Measurements from ENCODE around the gene CAMK2D.

DNA sequence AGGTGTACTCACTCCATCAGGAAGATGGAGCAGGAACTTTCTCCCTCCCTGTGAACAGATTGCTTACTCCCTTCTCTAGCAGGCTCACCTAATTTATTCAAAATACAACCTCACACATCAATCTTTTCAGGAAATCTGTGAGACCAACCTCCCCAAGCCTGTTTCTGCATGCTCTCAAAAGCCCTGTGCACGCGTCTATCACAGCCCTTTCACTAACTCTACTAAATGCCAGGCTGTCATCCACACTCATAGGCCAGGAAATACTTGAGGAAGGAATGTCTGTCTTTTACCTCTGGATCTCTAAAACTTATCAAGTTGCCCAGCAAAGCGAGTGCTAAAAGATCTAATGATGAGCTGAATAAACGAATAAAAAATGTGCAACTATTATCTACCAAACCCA is 11.2 kb downstream of the CAMK2D start:
- TF ChIP-seq, protein P1, sequence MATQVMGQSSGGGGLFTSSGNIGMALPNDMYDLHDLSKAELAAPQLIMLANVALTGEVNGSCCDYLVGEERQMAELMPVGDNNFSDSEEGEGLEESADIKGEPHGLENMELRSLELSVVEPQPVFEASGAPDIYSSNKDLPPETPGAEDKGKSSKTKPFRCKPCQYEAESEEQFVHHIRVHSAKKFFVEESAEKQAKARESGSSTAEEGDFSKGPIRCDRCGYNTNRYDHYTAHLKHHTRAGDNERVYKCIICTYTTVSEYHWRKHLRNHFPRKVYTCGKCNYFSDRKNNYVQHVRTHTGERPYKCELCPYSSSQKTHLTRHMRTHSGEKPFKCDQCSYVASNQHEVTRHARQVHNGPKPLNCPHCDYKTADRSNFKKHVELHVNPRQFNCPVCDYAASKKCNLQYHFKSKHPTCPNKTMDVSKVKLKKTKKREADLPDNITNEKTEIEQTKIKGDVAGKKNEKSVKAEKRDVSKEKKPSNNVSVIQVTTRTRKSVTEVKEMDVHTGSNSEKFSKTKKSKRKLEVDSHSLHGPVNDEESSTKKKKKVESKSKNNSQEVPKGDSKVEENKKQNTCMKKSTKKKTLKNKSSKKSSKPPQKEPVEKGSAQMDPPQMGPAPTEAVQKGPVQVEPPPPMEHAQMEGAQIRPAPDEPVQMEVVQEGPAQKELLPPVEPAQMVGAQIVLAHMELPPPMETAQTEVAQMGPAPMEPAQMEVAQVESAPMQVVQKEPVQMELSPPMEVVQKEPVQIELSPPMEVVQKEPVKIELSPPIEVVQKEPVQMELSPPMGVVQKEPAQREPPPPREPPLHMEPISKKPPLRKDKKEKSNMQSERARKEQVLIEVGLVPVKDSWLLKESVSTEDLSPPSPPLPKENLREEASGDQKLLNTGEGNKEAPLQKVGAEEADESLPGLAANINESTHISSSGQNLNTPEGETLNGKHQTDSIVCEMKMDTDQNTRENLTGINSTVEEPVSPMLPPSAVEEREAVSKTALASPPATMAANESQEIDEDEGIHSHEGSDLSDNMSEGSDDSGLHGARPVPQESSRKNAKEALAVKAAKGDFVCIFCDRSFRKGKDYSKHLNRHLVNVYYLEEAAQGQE (IDR thresholded peaks at IDR 0.05; ENCODE audit: insufficient read depth in 1 of 2, low read depth in 2 of 2, low read length in 2 of 2): no peak
- TF ChIP-seq POLR2AphosphoS5 (IDR thresholded peaks at IDR 0.05; ENCODE audit: low read depth, low read length) (no peak), TAF1 (IDR thresholded peaks at IDR 0.05; ENCODE audit: borderline replicate concordance, insufficient read depth, low read length) (no peak)

Data from PFSK-1 (cell line).